ENCODE measurements around the gene NCBP3. TPM values are rescaled to one million over a fixed set of nuclear protein-coding genes. Genes with fewer than 3 reads are reported as not detected.

NCBP3 gene
- total and polyA plus RNA-seq, 2 of the 8 experiments (the other 6 are each of a cell fraction or from before 2014, with no cell fraction given), result 19.6 to 46.1 TPM

- DNase-seq (ENCODE audit: low read depth in 1 of 2, low spot score in 2 of 2), result no peak
- Histone ChIP-seq H3K4me3 (ENCODE audit: extremely low read depth in 1 of 4, insufficient read depth in 2 of 4, low read depth in 3 of 4, low read length in 4 of 4) (no peak overlapping the region), H3K4me2 (ENCODE audit: insufficient read depth in 1 of 2, low read depth in 2 of 2, low read length in 2 of 2) (no peak overlapping the region), H2BK20ac (ENCODE audit: low read length) (no peak overlapping the region), H2AK5ac (ENCODE audit: low read depth, low read length) (no peak overlapping the region), H3K18ac (ENCODE audit: extremely low read depth, low read length) (no peak overlapping the region), H3K79me1 (ENCODE audit: low read depth, low read length) (no peaks in the 10 kb centered on the region), H3K27ac (ENCODE audit: low read depth, low read length) (no peak overlapping the region), H3K14ac (ENCODE audit: insufficient read length) (no peak overlapping the region), H4K91ac (replicated peaks; ENCODE audit: insufficient read length, low read length) (no peak overlapping the region), H3K23me2 (ENCODE audit: low read depth, low read length) (no peaks in the 10 kb centered on the region; the same call in 1 of the 2 replicates), H3K79me2 (ENCODE audit: control insufficient read depth in 1 of 2, insufficient read depth in 2 of 2, low read length in 2 of 2) (no peaks in the 10 kb centered on the region), H2AFZ (ENCODE audit: low read length) (no peak overlapping the region), H3K4me1 (replicated peaks in 1 of 4; ENCODE audit: control insufficient read depth in 3 of 4, insufficient read depth in 4 of 4, low read length in 3 of 4) (no peaks in the 10 kb centered on the region), H4K8ac (ENCODE audit: extremely low read depth, insufficient read depth, low read length) (no peak overlapping the region), H2BK15ac (ENCODE audit: low read length) (no peak overlapping the region), H3K23ac (ENCODE audit: insufficient read length) (no peak overlapping the region), H3K4ac (replicated peaks; ENCODE audit: insufficient read length, low read depth, low read length) (no peak overlapping the region), H3K56ac (replicated peaks; ENCODE audit: insufficient read length, low read depth, low read length) (no peak overlapping the region), H3K9ac (replicated peaks in 1 of 4; ENCODE audit: extremely low read depth in 1 of 4, low read depth in 3 of 4, low read length in 3 of 4) (no peak overlapping the region), H3K36me3 (ENCODE audit: control insufficient read depth in 2 of 4, insufficient read depth in 4 of 4, low read length in 3 of 4) (peaks cover 14 to 71% (median 42%) of the 10 kb centered on the region in 4 experiments), H4K5ac (ENCODE audit: insufficient read length, low read depth, low read length) (no peak overlapping the region), H2BK120ac (replicated peaks; ENCODE audit: low read depth, low read length) (no peak overlapping the region), H3K27me3 (replicated peaks in 1 of 4; ENCODE audit: control insufficient read depth in 3 of 4, extremely low read depth in 1 of 4, insufficient read depth in 3 of 4, low read length in 3 of 4) (no peaks in the 10 kb centered on the region), H2BK5ac (ENCODE audit: low read depth, low read length) (no peak overlapping the region), H3K9me3 (ENCODE audit: insufficient read depth in 2 of 2, low read depth in 1 of 2, low read length in 1 of 2) (no peaks in the 10 kb centered on the region), H4K20me1 (replicated peaks in 1 of 2; ENCODE audit: control insufficient read depth in 1 of 2, insufficient read depth in 2 of 2, low read length in 2 of 2) (peaks cover 0 to 5% of the 10 kb centered on the region in 2 experiments), H2BK12ac (ENCODE audit: low read depth, low read length) (no peak overlapping the region)
- ChIA-PET CTCF (ENCODE audit: partially characterized antibody) (interaction anchor here (3.2 kb wide), 2 partner anchors 72 to 75 kb away, joined by 12 to 17 read pairs; no protein-coding TSS in a partner anchor), POLR2A (ENCODE audit: partially characterized antibody) (interaction anchor here (1.2 to 1.8 kb wide), 2 partner anchors 10 to 15 kb away, joined by 5 read pairs; no protein-coding TSS in a partner anchor)
- TF ChIP-seq CBX5 (IDR thresholded peaks at IDR 0.05; ENCODE audit: low read depth, low read length) (no peak), HDAC6 (IDR thresholded peaks at IDR 0.05; ENCODE audit: low read depth, low read length) (no peak), NRF1 (IDR thresholded peaks at IDR 0.05; ENCODE audit: low read depth, low read length) (no peak), SIX5 (IDR thresholded peaks at IDR 0.05; ENCODE audit: low read depth, low read length) (no peak), GABPA (IDR thresholded peaks at IDR 0.05; ENCODE audit: borderline replicate concordance, insufficient read depth, low read length) (no peak), SP4 (IDR thresholded peaks at IDR 0.05; ENCODE audit: low read length) (no peak), SIRT6 (IDR thresholded peaks at IDR 0.05; ENCODE audit: low read length) (no peak), TAF7 (optimal IDR thresholded peaks at IDR 0.05; ENCODE audit: borderline replicate concordance, low read depth, low read length) (no peak)
- FAIRE-seq, result no peak
- 84% methylated on average over 4 of the region's 4 CpGs; no CpG with 5 or more reads in 1 of the 2 experiments for WGBS, 2 experiments (ENCODE audit: extremely low coverage in 1 of 2, insufficient coverage in 1 of 2, insufficient read length in 1 of 2, insufficient replicate concordance in 2 of 2, low coverage in 1 of 2, low lambda C conversion rate in 2 of 2, missing lambda C conversion rate in 1 of 2)
Observed at GRCh38 chr17:3810019-3810418, 36.0 kb downstream of the NCBP3 start.
